ENCODE results near the gene ZNF133. TPM values are rescaled to one million over a fixed set of nuclear protein-coding genes. Genes with fewer than 3 reads are reported as not detected.
A peak's percentile ranks its signal among the peaks of the same experiment; 100 is the strongest.

The ZNF133 gene
- total and polyA plus RNA-seq, 11 donors = 4.0 to 9.8 (median 6.3) TPM

DNA sequence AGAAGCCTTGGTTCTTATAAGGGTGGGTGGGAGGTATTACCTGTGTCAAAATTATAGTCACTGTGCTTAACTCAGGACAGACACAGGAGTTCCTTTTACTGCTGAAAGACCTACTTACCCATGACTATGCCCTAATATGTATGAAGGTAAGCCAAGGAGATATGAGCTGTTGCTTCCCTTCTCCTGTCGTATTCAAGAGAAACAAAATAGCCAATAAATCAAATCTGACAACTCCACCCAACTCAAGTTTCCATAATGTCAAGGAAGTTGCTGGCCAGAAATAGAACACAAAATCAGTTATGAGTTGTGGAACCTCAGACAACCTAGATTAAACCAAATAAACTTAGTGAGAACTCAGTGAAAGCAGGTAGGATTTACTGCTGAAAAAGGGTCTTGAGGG lies 25.1 kb downstream of the ZNF133 start:
- Histone ChIP-seq H3K27me3 (no peaks in the 10 kb centered on the region), H3K9me3 (no peaks in the 10 kb centered on the region), H3K36me3 (peaks cover 0 to 63% (median 41%) of the 10 kb centered on the region in 9 donors), H3K4me3 (no peak overlapping the region), H3K27ac (no peak overlapping the region), H3K4me1 (no peaks in the 10 kb centered on the region)
- DNase-seq (no peak), ATAC-seq (no peak)
- TF ChIP-seq CTCF (IDR thresholded peaks at IDR 0.05) (no peak), POLR2A (IDR thresholded peaks at IDR 0.05) (no peak)
- intact Hi-C loops (cut with DNase I) = no loop called here
- 72 to 91% (median 83%) methylated on average over 1 of the region's 1 CpG for WGBS, 4 donors

GRCh38 chr20:18314786-18315406 lies 26.6 kb downstream of the ZNF133 start:
- TF ChIP-seq POLR2A (IDR thresholded peaks at IDR 0.05) (no peak), CTCF (IDR thresholded peaks at IDR 0.05) (no peak)
- 94 to 95% (median 95%) methylated on average over 7 to 8 of the region's 8 CpGs for WGBS, 4 donors
- no peak overlapping the region for H3K27ac ChIP-seq
- no peaks in the 10 kb centered on the region for H3K9me3 ChIP-seq
- peaks cover 0 to 52% (median 33%) of the 10 kb centered on the region in 9 donors for H3K36me3 ChIP-seq
- ATAC-seq = no peak
- intact Hi-C loops (cut with DNase I) = no loop called here
- no peak for DNase-seq
- H3K4me1 ChIP-seq = no peaks in the 10 kb centered on the region
- H3K27me3 ChIP-seq = no peaks in the 10 kb centered on the region
- no peak overlapping the region for H3K4me3 ChIP-seq

GRCh38 chr20:18316166-18316565 lies 27.8 kb downstream of the ZNF133 start:
- no peak for DNase-seq

GRCh38 chr20:18321316-18321715 lies 33.0 kb downstream of the ZNF133 start:
- H3K27ac ChIP-seq = no peak overlapping the region
- TF ChIP-seq POLR2A (IDR thresholded peaks at IDR 0.05) (no peak), CTCF (IDR thresholded peaks at IDR 0.05) (no peak)
- DNase-seq = no peak
- H3K9me3 ChIP-seq = no peaks in the 10 kb centered on the region
- H3K27me3 ChIP-seq = no peaks in the 10 kb centered on the region
- H3K4me3 ChIP-seq = no peak overlapping the region
- no peak for ATAC-seq
- H3K36me3 ChIP-seq = peaks cover 0 to 14% (median 8%) of the 10 kb centered on the region in 9 donors
- H3K4me1 ChIP-seq = no peaks in the 10 kb centered on the region
- intact Hi-C loops (cut with DNase I) = no loop called here

More at GRCh38 chr20:18316166-18316565, 27.8 kb downstream of the ZNF133 start:
- WGBS, 4 donors = 96 to 99% (median 97%) methylated on average over 15 of the region's 15 CpGs
- Histone ChIP-seq H3K9me3 (no peaks in the 10 kb centered on the region), H3K27me3 (no peaks in the 10 kb centered on the region), H3K36me3 (peaks cover 0 to 41% (median 30%) of the 10 kb centered on the region in 9 donors), H3K4me1 (no peaks in the 10 kb centered on the region), H3K4me3 (no peak overlapping the region), H3K27ac (no peak overlapping the region)
- intact Hi-C loops (cut with DNase I) = no loop called here
- peak in 1 of 4 donors; percentile 24 for ATAC-seq
- TF ChIP-seq CTCF (IDR thresholded peaks at IDR 0.05) (no peak), POLR2A (IDR thresholded peaks at IDR 0.05) (no peak)

Data from heart left ventricle (tissue), 16 donors.